ENCODE measurements around the gene RANBP1.
A peak's percentile ranks its signal among the peaks of the same experiment; 100 is the strongest.

The RANBP1 gene

GRCh38 chr22:20079745-20080444, 36.0 kb upstream of the RANBP1 start, which contains the start of gene DGCR8:
DGCR8 (plus strand) TSS chr22:20080241; CDS start chr22:20085964, 5,723 bp downstream.
- Histone ChIP-seq H3K27ac (ENCODE audit: low read length) (peak within 1 kb of the TSS; percentile 83), H3K79me2 (ENCODE audit: insufficient read depth, low read length) (peaks cover 55% of the 10 kb centered on the region), H2AFZ (ENCODE audit: low read depth, low read length) (peak within 1 kb of the TSS; percentile 85), H3K4me3 (ENCODE audit: low read depth in 1 of 2, low read length in 2 of 2) (peak within 1 kb of the TSS; percentile 70 to 76), H4K20me1 (ENCODE audit: insufficient read depth, low read length) (peaks cover 39% of the 10 kb centered on the region), H3K36me3 (ENCODE audit: insufficient read depth, low read length) (peaks cover 38% of the 10 kb centered on the region), H3K4me1 (ENCODE audit: insufficient read depth, low read length) (peaks cover 53% of the 10 kb centered on the region), H3K4me2 (ENCODE audit: insufficient read depth, low read length) (peak within 1 kb of the TSS; percentile 97), H3K27me3 (ENCODE audit: insufficient read depth, low read length, poor library complexity) (no peaks in the 10 kb centered on the region), H3K9ac (ENCODE audit: low read depth, low read length) (peak within 1 kb of the TSS; percentile 85), H3K9me3 (ENCODE audit: insufficient read depth, low read length, severe bottlenecking) (no peaks in the 10 kb centered on the region)
- peak; percentile 84 for ATAC-seq (ENCODE audit: insufficient read depth, low read depth)
- DNase-seq, result peak; percentile 75
- TF ChIP-seq EZH2 (IDR thresholded peaks at IDR 0.05; ENCODE audit: borderline replicate concordance, low read depth, low read length, severe bottlenecking) (no peak), CTCF (IDR thresholded peaks at IDR 0.05; ENCODE audit: borderline replicate concordance, extremely low read depth, low read length, poor library complexity, severe bottlenecking) (no peak)

- Histone ChIP-seq H3K27me3 (ENCODE audit: insufficient read depth, low read length, poor library complexity) (no peaks in the 10 kb centered on the region), H4K20me1 (ENCODE audit: insufficient read depth, low read length) (peaks cover 44% of the 10 kb centered on the region), H3K79me2 (ENCODE audit: insufficient read depth, low read length) (peaks cover 60% of the 10 kb centered on the region), H3K9ac (ENCODE audit: low read depth, low read length) (peak overlapping the region; percentile 85), H3K9me3 (ENCODE audit: insufficient read depth, low read length, severe bottlenecking) (no peaks in the 10 kb centered on the region), H3K4me2 (ENCODE audit: insufficient read depth, low read length) (peak overlapping the region; percentile 97), H3K4me3 (ENCODE audit: low read depth in 1 of 2, low read length in 2 of 2) (peak overlapping the region; percentile 70 to 76; a peak in 3 of 4 replicates), H3K27ac (ENCODE audit: low read length) (peak overlapping the region; percentile 83), H3K4me1 (ENCODE audit: insufficient read depth, low read length) (peaks cover 56% of the 10 kb centered on the region), H3K36me3 (ENCODE audit: insufficient read depth, low read length) (peaks cover 43% of the 10 kb centered on the region), H2AFZ (ENCODE audit: low read depth, low read length) (peak overlapping the region; percentile 71)
- peak; percentile 68 for ATAC-seq (ENCODE audit: insufficient read depth, low read depth)
- no peak for TF ChIP-seq CTCF (IDR thresholded peaks at IDR 0.05; ENCODE audit: borderline replicate concordance, extremely low read depth, low read length, poor library complexity, severe bottlenecking)
- TF ChIP-seq EZH2 (IDR thresholded peaks at IDR 0.05; ENCODE audit: borderline replicate concordance, low read depth, low read length, severe bottlenecking), result no peak
- peak; percentile 75 for DNase-seq
These were observed 35.5 kb upstream of the RANBP1 start for GRCh38 chr22:20080445-20080775.

GRCh38 chr22:20080776-20081654, 34.9 kb upstream of the RANBP1 start:
- Histone ChIP-seq H4K20me1 (ENCODE audit: insufficient read depth, low read length) (peaks cover 50% of the 10 kb centered on the region), H3K9me3 (ENCODE audit: insufficient read depth, low read length, severe bottlenecking) (no peaks in the 10 kb centered on the region), H3K27me3 (ENCODE audit: insufficient read depth, low read length, poor library complexity) (no peaks in the 10 kb centered on the region), H3K4me1 (ENCODE audit: insufficient read depth, low read length) (peaks cover 56% of the 10 kb centered on the region), H3K27ac (ENCODE audit: low read length) (peak overlapping the region; percentile 83), H3K79me2 (ENCODE audit: insufficient read depth, low read length) (peaks cover 66% of the 10 kb centered on the region), H3K36me3 (ENCODE audit: insufficient read depth, low read length) (peaks cover 49% of the 10 kb centered on the region), H2AFZ (ENCODE audit: low read depth, low read length) (peak overlapping the region; percentile 69), H3K4me3 (ENCODE audit: low read depth in 1 of 2, low read length in 2 of 2) (peak overlapping the region; percentile 70 to 76), H3K4me2 (ENCODE audit: insufficient read depth, low read length) (peak overlapping the region; percentile 97), H3K9ac (ENCODE audit: low read depth, low read length) (peak overlapping the region; percentile 85)
- ATAC-seq (ENCODE audit: insufficient read depth, low read depth) (peak; percentile 8; the same call in 2 of the 3 replicates), DNase-seq (peak; percentile 33)
- TF ChIP-seq CTCF (IDR thresholded peaks at IDR 0.05; ENCODE audit: borderline replicate concordance, extremely low read depth, low read length, poor library complexity, severe bottlenecking) (no peak), EZH2 (IDR thresholded peaks at IDR 0.05; ENCODE audit: borderline replicate concordance, low read depth, low read length, severe bottlenecking) (no peak)
